RPMI7951 (cell line): ENCODE measurements around the gene COMMD10. TPM values are rescaled to one million over a fixed set of nuclear protein-coding genes. Genes with fewer than 3 reads are reported as not detected.
"Not testable (repeated sequence)": the region's sequence is repeated elsewhere in the genome, so short reads cannot be mapped to it uniquely, and the experiment has no call there.

Experiments
- DNase-seq: peaks from one replicate; pipeline ENCODE4 v3.0.0-alpha.2; 2012; ENCODE audit warnings: low read depth
- total RNA-seq: library from RNA; depleted of rRNA; stranded (reverse); fragments of >200 nt; shearing (Covaris generic); gene quantifications from 2 replicates; pipeline ENCODE4 v1.2.3, GENCODE V29; 2014

Gene COMMD10
- total RNA-seq, 1 experiment from 2014 or later: 57.1 TPM

GRCh38 chr5:116097301-116097700 lies 12.5 kb downstream of the COMMD10 start:
- DNase-seq: no peak

GRCh38 chr5:116098998-116099397 lies 14.2 kb downstream of the COMMD10 start:
- DNase-seq: no peak

DNA sequence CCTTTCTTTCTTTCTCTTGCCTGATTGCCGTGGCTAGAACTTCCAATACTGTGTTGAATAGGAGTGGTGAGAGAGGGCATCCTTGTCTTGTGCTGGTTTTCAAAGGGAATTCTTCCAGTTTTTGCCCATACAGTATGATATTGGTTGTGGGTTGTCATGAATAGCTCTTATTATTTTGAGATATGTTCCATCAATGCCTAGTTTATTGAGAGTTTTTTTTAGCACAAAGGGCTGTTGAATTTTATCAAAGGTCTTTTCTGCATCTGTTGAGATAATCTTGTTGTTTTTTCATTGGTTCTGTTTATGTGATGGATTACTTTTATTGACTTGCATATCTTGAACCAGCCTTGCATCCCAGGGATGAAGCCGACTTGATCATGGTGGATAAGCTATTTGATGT lies 20.1 kb downstream of the COMMD10 start:
- not testable (repeated sequence) for DNase-seq

GRCh38 chr5:116115163-116115562 lies 30.3 kb downstream of the COMMD10 start:
- no peak for DNase-seq

DNA sequence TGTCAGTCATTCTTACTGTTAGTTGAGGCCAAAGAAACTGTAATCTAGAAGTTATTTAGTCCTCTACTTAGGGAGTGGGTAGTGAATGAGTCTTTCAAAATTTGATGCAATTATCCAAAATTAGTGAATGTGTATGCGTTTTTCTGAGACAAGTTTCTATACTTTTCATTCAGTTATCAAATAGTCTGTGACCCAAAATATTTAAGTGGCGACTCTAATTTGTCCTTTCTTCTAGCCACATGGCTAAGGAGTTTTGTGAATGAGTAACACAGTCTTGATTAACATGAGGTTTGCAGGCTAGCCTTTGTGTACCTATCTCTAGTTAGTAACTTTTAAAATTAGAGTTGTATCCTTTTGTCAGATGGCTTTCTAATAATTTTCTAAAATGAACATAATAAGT lies 45.6 kb downstream of the COMMD10 start:
- peak; percentile 20 for DNase-seq

- no peak for DNase-seq
Measured at GRCh38 chr5:116130976-116131375, 46.2 kb downstream of the COMMD10 start.

DNA sequence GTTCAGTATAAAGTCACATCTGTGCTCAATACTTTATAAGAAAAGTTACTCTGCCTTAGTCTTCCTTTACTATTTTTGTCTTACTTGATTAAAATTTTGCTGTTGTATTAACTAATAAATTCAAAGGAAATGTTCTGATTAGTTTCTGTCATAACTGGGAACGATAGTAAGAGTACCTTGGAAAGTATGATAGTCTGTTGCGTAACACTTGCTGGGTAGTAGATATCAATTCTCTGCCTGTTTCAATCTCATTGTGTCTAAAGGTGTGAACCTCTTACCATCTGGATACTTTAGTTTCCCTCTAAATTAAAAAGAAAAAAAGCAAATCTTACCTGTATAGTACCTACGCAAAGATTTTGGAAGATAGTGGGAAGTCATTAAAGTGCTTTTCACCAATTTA lies 48.5 kb downstream of the COMMD10 start:
- DNase-seq: no peak

GRCh38 chr5:116135344-116135743 lies 50.5 kb downstream of the COMMD10 start:
- peak; percentile 18 for DNase-seq

GRCh38 chr5:116137544-116138378 lies 52.9 kb downstream of the COMMD10 start:
- peak; percentile 43 for DNase-seq

DNA sequence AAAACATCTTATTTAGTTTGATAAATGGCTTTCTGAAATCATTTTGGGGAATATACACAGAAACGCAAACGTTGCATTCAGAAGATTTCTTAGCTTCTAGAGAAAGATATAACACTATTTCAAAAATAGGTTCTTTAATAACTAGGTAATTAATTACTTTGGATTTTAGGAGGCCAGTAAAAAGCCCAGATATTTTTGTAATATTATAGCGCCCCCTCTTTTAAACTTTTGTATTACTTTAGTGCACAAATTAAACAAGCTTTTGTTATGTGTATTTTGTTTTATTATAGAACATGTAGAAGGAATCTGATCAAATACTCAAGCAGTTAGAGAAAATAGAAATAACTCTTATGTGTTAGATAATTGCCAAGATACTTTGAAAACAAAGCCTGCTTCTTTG lies 57.7 kb downstream of the COMMD10 start:
- no peak for DNase-seq

DNA sequence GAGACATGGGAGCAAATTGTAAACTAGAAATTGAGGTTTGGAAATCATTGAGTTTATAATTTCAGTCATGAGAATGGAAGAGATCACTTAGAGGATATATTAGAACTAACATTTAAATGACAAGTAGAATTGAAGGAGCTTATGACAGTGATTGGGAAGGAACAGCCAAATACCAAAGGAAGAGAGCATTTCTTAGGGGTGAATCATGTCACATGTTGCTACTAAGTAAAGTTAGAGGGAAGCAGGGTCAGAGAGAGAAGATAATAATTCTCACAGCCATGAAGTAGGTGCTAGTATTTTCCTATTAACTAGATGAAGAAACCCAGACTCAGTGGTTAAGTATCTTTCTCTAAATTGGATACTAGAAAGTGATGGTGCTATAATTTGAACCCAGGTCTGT lies 59.3 kb downstream of the COMMD10 start:
- peak; percentile 25 for DNase-seq

GRCh38 chr5:116144991-116145390 lies 60.2 kb downstream of the COMMD10 start:
- no peak for DNase-seq

DNA sequence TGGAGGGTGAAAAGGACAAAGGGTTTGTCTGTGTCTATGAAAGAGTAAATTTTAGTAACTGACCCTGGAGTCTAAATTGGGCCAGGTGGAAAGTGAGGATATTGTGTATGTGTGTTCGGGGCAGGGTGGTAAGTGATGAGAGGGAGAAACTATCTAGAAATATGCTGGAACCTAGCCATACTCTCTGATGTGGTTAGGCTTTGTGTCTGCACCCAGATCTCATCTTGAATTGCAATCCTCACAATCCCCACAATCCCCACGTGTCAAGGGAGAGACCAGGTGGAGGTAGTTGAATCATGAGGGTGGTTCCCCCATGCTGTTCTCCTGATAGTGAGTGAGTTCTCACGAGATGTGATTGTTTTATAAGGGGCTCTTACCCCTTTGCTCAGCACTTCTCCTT lies 60.6 kb downstream of the COMMD10 start:
- DNase-seq: peak; percentile 2

GRCh38 chr5:116152169-116152568 lies 67.3 kb downstream of the COMMD10 start:
- no peak for DNase-seq

DNA sequence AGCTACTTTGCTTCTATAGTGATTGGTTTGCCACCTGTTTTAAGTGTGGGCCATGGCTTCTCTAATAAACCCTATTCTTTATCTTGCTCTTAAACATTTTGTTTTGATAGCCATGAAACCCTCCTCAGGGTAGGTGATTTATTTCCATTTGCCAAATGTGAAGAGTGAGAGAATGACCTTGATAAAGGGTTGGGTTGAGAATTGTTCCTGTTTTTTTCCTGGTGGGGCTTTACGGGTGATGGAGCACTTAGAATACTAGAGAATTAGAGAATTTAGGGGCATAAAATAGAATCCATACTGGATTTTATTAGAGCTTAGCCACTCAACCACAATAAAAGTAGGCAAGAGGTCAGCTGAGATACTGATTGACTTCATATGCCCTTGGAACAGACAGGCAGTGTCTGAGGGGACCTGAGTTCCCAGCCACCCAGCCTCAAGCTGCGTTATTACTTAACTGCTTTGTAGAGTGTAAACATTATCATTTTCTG lies 68.9 kb downstream of the COMMD10 start:
- no peak for DNase-seq

GRCh38 chr5:116154252-116154651 lies 69.4 kb downstream of the COMMD10 start:
- DNase-seq: no peak

DNA sequence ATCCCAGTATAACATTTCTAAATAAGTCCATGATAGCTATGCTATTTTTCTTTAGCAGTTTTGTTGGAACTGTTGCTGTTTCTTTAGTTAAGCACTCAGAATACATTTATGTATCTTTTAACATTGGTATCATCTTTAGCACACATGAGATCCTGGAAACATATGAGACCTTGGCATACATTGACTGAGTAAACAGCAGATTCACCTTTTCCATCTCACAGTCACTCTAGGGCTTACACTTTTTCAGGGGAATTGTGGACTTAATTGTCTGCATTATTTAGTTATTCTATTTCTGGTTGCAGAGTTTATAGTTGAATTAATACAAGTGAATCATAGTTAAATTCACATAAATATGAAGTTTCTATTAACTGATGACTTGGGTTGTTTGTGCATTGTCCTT lies 70.1 kb downstream of the COMMD10 start:
- DNase-seq: no peak

DNA sequence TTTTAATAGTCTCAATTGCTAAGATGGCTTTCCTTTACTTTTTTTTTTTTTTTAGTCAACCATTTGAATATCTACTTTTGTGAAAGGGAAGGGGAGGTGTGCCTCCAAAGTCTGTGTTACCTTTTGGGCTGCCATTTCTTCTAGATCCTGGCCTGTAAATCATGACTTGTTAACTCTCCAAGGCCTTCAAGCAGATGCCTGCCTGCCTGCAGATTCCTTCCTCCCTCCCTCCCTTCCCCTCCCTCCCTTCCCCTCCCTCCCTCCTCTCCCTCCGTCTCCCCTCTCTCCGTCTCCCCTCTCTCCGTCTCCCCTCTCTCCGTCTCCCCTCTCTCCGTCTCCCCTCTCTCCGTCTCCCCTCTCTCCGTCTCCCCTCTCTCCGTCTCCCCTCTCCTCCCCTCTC lies 73.1 kb downstream of the COMMD10 start:
- DNase-seq: no peak

DNA sequence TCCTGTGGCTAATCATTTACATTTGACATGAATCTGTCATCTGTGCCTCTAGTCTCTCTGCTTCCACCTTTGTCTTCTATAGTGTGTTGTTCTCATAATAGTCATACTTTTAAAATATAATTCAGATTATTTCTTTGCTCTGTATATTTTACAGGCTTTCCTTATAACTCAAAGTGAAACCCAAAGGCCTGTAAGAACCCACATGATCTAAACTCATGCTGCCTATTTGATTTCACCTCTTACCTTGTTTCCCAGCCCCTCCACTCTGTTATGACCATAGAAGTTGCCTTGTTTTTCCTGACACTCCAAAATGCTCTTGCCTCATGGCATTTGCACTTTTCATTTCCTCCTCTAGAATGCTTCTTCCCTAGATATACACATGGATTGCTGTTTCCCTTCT lies 74.2 kb downstream of the COMMD10 start:
- DNase-seq: no peak

DNA sequence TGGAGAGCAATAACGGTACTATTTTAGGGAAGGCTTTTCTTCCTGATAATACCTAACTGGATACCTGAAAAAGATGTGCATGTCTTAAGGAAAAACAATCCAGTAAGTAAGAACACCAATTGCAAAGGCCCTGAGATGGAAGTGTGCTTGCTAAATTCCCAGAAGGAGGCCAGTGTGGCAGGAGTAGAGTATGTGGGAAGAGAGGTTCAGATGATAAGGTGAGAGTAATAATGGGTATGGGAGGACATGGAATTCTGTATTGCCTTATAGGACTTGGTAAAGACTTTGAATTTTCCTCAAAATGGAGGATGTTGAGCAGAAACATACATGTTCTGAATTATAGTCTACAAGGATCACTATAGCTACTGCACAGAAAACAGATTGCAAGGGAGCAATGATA lies 89.3 kb downstream of the COMMD10 start:
- no peak for DNase-seq

GRCh38 chr5:116176121-116176520 lies 91.3 kb downstream of the COMMD10 start:
- no peak for DNase-seq

DNA sequence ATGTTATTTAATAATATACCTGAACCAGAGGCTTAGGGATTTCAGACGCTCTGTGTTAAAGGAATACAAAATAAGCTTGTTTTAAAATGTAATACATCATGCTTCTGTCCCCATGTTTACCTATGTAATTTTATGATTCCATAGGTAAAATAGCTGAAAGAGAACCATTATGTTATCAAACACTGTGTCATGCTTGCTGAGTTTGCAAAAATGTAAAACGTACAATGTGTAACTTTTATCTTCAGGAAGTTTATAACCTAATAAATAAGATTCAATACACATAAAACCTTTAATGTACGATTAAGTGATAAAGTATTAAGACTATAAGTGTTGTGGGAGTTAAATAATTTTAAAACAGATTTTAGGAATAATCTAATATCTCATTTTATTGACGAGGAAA lies 94.1 kb downstream of the COMMD10 start:
- no peak for DNase-seq

DNA sequence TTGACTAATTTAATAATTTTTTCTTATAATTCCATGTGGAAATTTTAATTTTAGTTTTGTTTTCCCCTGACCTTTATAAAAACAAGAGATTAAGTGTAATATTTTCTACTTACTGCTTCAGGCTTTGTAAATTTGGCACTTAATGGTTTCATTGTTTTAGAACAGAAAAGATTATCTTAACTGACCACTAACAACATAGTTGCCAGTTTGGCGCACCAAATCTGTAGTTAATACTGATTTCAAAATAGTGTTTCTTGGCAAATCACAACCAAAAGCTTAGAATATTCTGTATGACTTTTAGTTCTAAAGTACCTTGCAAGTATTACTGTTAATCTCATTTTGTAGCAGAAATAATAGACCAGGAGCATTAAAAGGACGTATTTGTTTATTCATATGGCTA lies 124.3 kb downstream of the COMMD10 start:
- no peak for DNase-seq

DNA sequence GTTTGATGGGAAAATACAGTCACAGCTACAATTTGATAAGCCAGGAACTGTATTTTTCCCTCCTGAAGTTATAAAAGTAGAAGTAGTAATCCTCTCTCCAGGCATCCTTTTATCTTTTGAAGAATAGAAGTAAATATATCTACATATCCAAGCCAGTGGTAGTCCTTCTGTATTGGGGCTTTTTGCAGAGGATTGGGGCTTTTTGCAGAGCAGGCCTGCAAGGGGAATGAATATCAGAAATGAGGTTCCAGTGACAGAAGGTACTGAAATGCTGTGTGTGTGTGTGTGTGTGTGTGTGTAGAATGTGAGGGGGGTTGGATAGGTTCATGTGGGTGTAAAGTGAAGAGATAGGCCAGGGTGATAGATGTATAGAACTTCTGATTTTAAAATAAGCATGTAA lies 127.4 kb downstream of the COMMD10 start:
- DNase-seq: no peak
